HG03196 (cell line): Measurements from ENCODE around the gene SP140.
"Not testable (repeated sequence)": the region's sequence is repeated elsewhere in the genome, so short reads cannot be mapped to it uniquely, and the experiment has no call there.

Experiments used
- ATAC-seq: cut with Tn5 transposase; IDR thresholded peaks from one replicate; pipeline ENCODE4 v1.9.1; 2021; ENCODE audit not compliant: unreplicated experiment

The SP140 gene

GRCh38 chr2:230225486-230225885, at the start of gene SP140:
TSS of gene SP140 (plus strand) at chr2:230225736. CDS start at chr2:230225845, 109 bp downstream.
- ATAC-seq = peak; percentile 73

DNA sequence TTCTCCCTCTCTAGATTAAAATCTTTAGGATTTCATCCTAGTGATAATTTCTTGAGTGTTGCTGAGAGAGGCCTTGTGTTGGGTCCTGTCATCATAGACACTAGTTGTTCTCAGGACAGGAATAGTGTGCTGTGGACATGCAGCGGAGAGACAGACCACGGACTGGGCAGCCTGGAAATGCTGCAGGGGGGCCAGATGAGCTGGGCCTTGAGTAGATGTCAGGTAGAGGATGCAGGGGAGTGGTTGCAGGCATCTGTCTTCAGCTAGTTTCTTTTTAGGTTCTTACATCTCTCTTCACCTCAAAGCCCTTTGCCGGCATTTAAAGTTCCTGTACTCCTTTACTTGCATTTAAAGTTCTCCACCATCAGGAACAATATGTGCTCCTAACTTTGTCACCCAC, 48.5 kb upstream of the SP140 start:
- ATAC-seq = no peak

DNA sequence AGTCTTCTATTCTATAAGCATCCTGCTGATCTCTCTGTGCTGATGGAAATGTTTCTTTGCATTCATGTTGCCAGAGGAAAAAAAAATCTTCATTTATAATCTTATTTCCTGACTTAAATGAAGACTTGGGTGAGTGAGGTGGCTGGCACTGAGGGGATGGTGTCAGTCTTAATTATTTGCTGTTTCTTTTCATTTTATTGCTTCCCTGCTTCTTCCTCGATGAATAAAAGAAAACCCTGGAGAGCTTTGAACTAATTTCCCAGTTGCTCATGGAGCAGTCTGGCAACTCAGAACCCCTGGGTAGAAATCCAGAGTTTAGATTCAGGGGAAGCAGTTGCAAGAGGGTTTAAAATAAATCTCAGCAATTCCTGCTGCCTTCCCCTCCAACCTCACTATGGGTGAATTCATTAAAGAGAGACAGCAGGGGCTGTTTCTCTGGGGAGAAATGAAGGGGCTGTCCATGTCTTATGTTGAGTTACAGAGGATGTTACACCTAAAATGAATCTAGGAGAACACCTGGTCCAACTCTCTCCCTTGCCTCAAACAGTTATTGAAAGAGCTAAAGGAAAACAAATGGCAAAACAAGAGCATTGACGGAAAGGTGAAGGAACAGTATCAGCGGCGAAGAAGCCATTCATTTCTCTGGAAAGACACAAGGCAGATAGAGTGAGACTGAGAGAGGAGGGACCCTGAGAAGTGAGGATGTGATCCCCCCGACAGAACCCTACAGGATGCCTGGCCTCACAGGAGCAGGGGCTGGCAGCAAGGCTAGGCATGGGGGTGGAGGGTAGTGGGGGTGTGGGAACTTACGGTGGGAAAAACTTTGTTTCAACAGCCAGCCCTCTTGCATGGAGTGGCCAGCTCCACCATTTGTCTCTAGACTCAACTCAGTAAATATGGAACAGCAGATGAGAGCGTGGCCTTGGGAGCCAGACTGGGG, 46.7 kb upstream of the SP140 start:
- ATAC-seq = no peak

DNA sequence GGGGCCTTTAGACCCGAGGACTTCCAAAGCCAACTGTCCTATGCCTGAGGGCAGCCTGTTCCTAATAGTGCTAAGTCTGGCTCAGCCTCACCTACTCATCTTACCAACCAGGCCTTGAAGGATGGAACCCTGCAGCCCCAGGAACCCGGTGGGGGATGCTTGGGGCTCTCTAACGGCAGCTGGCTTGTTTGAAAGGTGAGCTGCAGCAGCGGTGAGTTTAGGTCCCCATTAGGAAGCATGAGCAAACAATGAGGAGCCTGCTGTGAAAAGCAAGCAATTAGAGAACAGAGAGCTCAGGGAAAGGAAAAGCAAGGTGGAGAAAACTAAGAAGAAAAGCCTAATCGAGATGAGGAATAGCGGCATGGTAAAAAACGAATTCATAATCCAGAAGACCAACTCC, 45.6 kb upstream of the SP140 start:
- no peak for ATAC-seq

DNA sequence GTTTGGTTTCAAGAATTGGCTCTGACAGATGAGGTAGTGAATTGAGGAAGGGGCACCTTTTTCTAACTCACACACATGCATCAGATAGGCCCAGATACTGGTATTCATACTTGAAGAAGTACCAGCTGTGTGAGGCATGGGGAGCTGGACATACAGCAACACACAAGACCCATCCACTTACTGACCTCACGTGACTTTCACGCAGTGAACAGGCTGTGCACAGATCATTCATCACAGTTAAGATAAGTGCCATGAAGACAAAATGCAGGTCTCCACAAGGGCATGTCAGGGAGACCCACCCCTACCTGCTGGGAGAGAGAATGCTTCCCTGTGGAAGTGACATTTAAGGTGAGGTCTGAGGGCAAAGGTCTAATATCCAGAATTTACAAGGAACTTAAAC, 44.3 kb upstream of the SP140 start:
- ATAC-seq = no peak

DNA sequence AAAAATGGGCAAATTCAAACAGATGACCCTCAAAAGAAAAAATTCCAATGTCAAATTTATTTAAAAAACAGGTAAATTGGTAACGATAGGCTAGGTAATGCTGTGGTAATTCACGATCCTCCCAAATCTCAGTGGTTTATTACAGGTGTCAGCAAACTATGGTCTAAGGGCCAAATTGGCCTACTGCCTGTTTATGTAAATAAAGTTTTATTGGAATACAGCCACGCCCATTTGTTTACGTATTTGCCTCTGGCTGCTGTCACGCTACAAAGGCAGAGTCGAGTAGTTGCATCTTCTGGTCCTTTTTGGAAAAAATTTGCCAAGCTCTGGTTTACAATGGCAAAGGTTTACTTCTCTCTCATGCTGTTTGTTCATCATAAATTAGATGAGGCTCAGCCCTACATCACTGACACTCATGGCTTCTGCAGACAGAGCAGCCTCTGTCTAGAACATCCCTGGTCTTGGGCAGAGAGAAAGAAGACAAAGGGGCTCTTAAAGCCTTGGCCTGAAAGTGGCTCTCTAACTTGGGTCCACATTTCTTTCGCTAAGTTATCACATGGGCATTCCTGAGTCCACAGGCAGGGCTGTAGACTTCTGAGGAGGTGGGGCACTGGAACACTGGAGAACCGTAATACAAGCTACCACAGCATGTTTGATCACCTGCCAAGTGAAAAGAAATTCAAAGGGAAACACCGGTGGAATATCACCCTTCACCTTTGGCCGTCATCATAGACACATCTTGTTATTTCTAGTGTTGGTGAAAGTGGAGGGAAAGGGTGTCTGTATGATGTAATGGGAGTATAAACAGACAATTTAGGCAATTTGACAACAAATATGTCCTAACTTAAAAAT, 40.6 kb upstream of the SP140 start:
- ATAC-seq = no peak

DNA sequence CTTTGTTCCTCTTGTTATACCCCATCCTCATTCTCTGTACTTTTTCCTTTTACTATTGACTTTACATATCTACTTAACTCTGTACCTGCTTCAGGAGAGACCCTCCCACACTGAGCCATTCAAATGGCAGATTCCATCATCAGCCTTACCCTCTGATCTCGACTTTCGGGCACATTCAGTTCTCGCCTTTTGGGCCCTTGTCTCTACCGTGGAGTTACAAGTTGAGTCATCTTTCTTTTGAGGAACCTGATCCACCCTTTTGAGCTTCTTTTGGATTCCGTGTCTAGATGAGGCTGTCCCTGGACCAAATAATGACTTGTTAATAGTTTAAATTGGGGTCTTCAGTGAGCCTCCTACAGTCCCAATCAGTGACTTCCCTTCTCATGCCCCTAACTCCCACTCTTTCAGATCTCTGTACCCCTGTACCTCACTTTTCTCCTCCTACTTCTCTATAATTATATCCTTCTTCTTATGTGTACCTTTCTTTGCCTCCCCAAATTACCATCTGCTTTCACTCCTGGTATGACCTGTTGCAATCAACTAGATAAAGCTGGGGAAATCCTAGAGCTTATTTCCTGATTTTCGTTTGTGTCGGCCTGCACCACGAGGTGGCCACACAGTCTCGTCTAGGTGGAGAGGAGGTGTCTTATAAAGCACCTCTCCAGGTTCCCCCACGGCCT, 23.0 kb upstream of the SP140 start:
- ATAC-seq = peak; percentile 50

GRCh38 chr2:230203110-230203676, 22.3 kb upstream of the SP140 start:
- ATAC-seq = peak; percentile 56

DNA sequence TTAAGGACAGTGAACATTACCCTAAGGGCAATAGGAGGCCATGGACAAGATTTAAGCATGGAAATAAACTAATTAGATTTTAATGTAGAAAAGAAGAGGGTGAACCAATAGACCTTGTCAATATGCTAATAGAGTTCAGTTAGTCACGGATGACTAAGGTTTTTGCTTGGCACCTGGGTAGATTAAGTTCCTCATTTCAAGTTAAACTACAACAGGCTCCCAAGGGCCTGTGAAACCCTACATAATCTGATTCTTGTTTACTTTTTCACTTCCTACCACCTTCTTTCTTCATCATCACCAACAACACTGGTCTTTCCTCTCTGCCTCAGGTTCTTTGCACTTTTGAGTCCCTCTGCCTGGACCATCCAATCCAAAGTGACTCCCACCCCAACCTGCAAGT, 20.5 kb upstream of the SP140 start:
- peak; percentile 54 for ATAC-seq

DNA sequence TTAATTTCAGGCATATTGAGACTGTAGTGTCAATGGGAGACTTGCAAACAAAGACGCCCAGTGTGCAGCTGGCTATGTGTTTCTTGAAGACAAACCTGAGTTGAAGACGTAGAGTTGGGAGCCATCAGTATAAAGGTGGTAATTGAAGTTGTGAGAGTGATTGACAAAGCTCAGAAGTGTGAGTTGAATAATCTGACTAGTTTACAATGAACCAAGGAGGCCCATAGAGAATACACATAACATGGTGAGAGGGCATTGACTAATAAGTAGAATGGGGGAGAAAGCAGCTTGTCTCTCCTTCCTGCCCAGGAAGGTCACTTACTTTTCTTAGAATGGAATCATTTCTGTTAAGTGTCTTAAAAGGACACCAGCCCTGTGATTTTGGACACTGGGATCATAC, 19.8 kb upstream of the SP140 start:
- no peak for ATAC-seq

DNA sequence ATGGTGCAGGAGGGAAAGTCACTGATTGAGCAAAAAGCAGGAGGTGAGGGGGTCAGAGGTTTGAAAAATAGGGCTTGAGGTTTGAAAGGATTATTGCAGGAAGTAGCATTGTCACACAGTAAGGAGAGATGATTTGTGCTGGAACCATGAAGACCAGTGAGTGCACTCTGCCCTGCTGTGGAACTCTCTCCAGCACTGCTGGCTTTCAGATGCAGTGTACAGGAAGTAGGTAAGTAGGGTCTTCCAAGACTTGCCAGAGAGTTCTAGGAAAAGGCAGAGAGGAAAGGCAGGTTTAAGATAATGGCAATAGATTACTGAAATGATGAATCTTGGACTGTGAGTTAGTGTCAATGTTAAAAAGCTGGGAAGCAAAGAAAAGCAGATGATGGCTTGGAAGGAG, 17.0 kb upstream of the SP140 start:
- ATAC-seq = no peak

GRCh38 chr2:230209422-230210051, 16.0 kb upstream of the SP140 start:
- peak; percentile 46 for ATAC-seq

- no peak for ATAC-seq
Observed at GRCh38 chr2:230216489-230216888, 9.0 kb upstream of the SP140 start.

DNA sequence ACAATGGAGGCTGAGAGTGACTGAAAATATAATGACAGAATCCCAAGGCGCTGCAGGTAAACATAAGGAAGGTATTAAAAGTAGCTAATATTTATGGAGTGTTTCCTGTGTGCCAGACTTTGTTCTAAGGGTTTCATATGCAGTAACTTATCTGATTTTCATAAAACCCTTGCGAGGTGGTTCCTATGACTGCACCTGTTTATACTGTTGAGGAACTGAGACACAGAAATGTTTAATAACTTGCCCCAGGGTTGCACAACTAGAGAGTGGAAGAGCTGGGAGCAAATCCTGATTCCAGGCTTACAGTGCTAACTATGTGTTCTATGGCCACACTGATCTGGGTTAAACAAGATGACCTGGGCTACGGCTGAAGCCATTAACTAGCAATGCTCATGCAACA, 8.1 kb upstream of the SP140 start:
- ATAC-seq = no peak

DNA sequence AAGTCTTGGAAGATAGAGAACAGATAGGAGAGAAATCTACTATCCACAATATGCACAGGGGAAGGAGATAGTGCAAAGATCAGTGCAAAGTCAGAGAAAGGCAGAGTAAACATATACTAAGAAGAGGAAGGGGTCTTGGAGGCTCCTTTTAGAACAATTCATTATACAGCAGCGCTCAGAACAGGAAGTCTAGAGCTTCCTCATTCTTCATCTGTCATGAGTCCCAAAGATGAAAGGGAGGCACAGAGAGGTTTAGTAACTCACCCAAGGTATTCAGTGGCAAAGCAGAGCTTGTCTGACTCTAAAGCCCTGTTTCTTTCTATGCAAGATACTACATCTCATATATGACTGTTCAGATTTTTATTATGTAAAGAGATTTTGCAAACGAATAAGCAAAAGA, 7.1 kb upstream of the SP140 start:
- no peak for ATAC-seq

DNA sequence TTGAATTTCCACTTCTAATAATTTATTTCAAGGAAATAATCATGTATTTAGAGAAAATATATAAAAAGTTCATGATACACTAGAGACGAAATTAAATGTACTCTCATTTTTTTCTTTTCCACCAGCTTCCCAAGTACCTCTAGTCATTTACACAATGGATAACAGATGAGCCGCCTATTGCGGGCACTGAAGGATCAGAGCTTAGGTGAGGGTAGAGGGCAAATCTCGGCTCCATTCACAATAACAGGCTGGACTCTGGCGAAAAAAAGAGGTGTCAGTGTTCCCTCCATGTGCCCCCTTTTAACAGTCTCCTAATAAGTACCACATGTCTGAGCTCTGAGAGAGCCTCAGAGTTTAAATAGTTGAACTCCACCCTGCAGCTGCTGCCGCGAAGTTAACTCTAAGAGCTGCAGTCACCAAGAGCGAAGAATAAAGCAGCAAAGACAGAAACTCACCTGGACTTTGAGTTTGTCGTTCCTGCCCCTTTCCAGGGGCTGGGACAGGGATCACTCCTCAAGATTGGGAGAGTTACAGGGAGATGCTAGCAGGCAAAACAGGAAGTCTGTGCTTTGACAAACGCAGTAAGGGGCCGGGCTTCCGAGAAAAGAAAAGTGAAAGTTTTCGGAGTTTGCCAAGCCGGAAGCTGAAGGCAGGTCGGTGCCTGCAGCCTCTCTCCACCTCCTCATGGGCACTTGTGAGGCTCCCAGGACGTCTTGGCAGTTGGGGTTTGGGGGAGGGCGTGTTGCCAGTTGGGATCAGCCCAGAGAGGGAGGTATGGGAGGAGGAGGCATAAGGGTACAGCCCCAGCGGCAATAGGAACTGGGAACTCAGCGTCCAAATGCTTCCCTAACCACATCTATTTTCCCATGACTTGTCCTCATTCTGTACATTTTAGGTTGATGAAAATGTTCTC, 5.9 kb upstream of the SP140 start, which contains the start of gene SP110:
SP110 (minus strand) TSS at position 566 of the 913 bp plus-strand sequence. CDS start 3,057 bp downstream, outside the sequence.
- peak; percentile 87 for ATAC-seq

- ATAC-seq = no peak
Observed at GRCh38 chr2:230220347-230220969, 5.1 kb upstream of the SP140 start.

DNA sequence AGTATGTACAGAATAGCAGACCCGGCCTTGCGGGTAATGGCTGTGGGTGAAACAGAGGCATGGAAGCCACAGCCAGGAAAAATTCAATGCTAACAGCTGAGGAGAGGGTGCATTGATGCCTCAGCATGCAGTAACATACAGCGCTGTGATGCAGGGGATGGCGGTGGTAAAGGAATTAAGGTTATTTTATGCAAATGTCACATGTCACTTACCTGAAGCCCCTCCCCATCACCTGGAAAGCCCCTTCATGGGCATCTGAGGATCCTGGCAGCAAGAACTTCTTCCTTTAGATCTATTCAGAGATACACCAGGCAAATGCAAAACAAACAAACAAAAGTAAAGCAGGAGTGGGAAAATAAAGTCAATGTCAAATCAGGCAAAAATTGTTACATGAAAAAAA, 4.0 kb upstream of the SP140 start:
- no peak for ATAC-seq

DNA sequence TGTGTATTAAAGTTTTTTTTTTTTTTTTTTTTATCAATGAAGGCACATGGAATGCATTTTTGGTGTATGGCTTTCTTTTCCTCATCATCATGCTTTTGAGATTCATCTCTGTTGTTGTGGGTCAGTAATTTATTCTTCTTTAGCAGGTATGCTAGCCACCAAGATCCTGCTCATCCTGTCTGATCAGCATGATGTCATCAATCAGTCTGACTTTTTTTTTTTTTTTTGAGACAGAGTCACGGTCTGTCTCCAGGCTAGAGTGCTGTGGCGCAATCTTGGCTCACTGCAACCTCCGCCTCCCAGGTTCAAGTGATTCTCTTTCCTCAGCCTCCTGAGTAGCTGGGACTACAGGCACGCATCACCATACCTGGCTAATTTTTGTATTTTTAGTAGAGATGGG, 2.7 kb upstream of the SP140 start:
- not testable (repeated sequence) for ATAC-seq
